ENCODE measurements around the gene RAET1L. TPM values are rescaled to one million over a fixed set of nuclear protein-coding genes. Genes with fewer than 3 reads are reported as not detected.
"Not testable (repeated sequence)": the region's sequence is repeated elsewhere in the genome, so short reads cannot be mapped to it uniquely, and the experiment has no call there.

The RAET1L gene
- total RNA-seq, 1 donor from 2014 or later = not detected

DNA sequence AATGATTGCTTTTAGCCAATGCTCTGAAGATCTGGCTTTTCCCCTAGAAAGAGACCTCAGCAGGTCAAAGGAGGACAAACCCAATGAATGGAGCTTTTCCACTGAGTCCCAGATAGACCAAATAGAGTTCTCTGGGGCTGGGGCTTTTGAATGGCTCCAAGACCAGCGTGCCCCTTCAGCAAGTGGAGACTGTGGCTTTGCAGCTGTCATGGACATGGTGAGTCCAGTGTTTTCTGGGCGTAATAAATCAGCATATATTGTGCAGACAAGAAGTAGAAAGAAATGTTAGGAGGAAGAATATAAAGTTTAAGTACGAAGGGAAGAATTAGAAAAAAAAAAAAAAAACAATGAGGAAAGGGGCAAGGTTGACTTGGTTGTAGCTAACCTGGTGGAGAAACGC lies 33.5 kb downstream of the RAET1L start:
- DNase-seq (ENCODE audit: low read depth in 2 of 2) = no peak

- not testable (repeated sequence) for DNase-seq (ENCODE audit: low read depth in 2 of 2)
Observed at GRCh38 chr6:149991472-149991795, 33.9 kb downstream of the RAET1L start.

- no peak for DNase-seq (ENCODE audit: low read depth in 2 of 2)
Observed at GRCh38 chr6:149990661-149991471, 34.5 kb downstream of the RAET1L start.

GRCh38 chr6:149990212-149990660 lies 35.1 kb downstream of the RAET1L start:
- no peak for DNase-seq (ENCODE audit: low read depth in 2 of 2)

DNA sequence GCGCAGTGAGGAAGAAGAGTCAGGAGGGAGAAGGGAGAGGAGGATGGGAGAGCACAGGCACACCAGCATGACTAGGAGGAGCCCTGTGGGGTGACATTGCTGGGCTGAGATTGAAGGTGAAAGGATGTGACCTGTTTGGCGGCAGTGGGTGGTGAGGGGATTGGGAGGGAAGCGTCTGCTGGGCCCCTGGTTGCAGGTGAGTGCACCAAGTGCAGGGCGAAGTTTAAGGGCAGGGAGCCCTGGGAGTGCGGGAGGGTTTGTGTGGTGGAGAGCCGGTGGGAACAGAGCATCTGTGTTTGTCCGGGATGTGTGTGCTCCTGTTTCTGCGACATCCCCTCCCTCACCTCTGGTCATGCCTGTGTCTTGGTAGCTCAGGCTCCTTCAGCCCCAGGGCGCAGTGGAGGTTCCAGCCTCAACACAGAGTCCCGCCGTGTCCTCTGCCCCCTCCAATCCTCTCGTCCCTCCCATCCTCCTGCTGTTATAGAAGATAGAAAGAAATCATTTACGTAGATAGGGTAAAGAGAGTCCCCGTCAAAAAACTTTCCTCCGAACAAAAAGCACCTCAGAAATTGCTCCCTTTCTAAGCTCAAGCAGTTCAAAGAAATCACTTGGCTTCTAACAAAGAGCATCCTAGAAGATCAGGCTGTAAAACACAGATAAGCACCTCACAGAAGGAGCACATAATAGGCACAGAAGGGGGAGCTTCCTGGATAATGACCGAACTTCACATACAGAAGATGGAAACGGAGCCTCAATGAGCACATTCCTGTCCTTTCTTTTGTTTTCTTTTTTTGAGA lies 36.6 kb downstream of the RAET1L start:
- DNase-seq (ENCODE audit: low read depth in 2 of 2) = no peak

DNA sequence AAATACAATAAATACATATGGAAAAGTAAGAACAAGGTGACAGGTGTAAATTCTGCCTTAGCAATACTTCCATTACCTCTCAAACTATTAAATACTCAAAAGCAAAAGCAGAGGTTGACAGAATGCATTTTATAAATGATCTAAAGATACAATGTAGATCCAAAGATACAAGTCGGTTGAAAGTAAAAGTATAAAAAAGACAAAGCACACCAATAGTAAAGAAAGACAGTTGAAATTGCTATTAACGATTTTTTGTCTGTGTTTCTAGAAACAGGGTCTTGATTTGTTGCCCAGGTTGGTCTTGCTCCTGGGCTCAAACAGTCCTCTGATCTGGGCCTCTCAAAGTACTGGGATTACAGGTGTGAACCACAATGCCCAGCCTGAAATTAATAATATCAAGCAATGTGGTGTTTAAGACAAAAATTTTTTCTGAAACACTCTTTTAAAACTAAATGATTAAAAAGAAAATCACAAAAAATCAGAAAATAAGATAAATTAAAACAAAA lies 37.7 kb downstream of the RAET1L start:
- DNase-seq (ENCODE audit: low read depth in 2 of 2) = no peak

GRCh38 chr6:149985481-149985937 lies 39.8 kb downstream of the RAET1L start:
- no peak for DNase-seq (ENCODE audit: low read depth in 2 of 2)

DNA sequence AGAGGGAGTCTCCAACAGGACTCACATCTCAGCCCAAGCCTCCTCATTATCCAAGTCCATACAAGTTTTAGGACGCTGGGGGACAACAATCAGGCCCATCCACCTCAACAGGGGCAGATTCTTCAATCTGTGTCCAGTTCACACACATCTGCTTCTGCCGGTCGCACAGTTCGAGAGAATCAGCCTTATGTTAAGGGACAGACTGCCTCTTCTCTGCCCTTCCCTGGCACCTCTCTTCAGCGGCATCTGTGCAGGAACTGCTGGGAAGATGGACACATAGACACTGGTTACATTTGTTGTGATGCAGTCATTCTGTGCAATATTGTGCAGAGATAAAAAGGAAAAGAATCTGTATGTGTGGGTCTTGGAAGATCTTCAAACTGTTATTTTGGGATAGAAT lies 40.6 kb downstream of the RAET1L start:
- no peak for DNase-seq (ENCODE audit: low read depth in 2 of 2)

- no peak for DNase-seq (ENCODE audit: low read depth in 2 of 2)
Observed at GRCh38 chr6:149983145-149983544, 42.2 kb downstream of the RAET1L start.

- DNase-seq (ENCODE audit: low read depth in 2 of 2) = no peak
Observed at GRCh38 chr6:149979293-149979692, 46.0 kb downstream of the RAET1L start.

GRCh38 chr6:149978610-149979009 lies 46.7 kb downstream of the RAET1L start:
- DNase-seq (ENCODE audit: low read depth in 2 of 2) = no peak

- DNase-seq (ENCODE audit: low read depth in 2 of 2) = no peak
Observed at GRCh38 chr6:149977221-149977620, 48.1 kb downstream of the RAET1L start.

GRCh38 chr6:149975400-149975799 lies 49.9 kb downstream of the RAET1L start:
- no peak for DNase-seq (ENCODE audit: low read depth in 2 of 2)

DNA sequence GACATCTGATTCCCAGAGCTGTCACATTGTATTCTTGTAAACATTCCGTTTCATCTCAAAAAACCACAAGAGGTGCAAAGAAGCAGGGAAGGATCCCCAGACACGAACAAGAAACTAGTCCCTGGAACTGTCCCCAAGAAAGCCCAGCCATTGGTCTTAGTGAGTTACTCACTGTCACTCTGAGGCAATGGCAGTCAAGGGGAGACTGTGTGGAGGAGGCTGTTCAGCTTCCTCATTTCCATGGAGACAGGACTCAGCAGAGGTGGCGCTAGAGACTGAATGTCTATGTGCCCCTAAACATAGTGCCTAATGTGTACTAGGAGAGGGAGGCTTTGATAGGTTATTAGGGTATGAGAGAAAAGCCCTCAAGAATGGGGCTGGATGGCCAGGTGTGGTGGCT lies 50.5 kb downstream of the RAET1L start:
- DNase-seq (ENCODE audit: low read depth in 2 of 2) = no peak

DNA sequence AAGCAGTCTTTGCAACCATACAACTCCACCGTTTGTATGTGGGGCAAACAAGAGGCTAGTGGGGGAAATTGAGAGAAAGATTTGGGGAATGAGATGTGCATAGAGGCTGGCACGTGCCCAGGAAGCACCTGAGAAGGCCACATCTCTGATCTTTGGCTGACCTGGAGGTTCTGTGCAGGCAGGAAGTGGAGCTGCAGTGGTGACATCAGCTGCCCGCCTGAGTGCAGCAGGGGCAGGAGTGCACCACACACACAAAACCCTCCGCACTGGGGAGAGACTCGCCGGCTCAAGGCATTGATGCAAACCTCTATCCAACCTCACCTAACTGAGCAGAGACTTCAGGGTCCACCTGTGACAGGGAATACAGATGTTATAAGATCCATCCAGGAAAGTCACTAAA lies 50.9 kb downstream of the RAET1L start:
- not testable (repeated sequence) for DNase-seq (ENCODE audit: low read depth in 2 of 2)

DNA sequence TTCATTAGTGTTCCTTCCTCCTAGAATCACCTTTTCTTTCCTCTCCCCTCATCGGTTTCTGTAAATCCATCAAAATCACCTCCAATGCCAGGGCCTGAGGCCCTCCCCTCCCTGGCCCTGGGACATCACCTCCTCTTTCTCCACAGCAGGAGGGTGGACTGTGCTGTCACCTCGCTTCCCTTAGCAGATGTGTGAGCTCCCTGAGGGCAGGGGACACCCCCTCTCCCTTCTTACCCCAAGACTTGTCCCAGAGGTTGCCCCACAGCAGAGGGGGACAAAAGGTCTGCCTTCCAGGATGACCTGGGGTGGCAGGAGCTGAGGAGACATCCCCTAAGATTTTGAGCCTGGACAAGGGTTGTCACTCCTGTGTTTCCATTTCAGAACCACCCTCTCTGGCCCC lies 55.7 kb downstream of the RAET1L start:
- no peak for DNase-seq (ENCODE audit: low read depth in 2 of 2)

- not testable (repeated sequence) for DNase-seq (ENCODE audit: low read depth in 2 of 2)
Observed at GRCh38 chr6:149968909-149969308, 56.4 kb downstream of the RAET1L start.

Other genes with a start within 250 kb of the RAET1L start
- gene LRP11, start 161.2 kb downstream of the RAET1L start, total RNA-seq = 5.9 and 7.1 TPM in 2 replicates
- 0.13 TPM in 1 of 2 replicates, not detected in the other for gene RAET1E, start 127.4 kb downstream of the RAET1L start, total RNA-seq
- under 0.01 and 0.13 TPM in 2 replicates for gene RAET1G, start 102.4 kb downstream of the RAET1L start, total RNA-seq
- 1.0 and 1.4 TPM in 2 replicates for gene ULBP2, start 83.5 kb downstream of the RAET1L start, total RNA-seq
- under 0.01 TPM in 2 replicates for gene ULBP1, start 61.6 kb downstream of the RAET1L start, total RNA-seq
- 3.9 and 4.0 TPM in 2 replicates for gene ULBP3, start 43.6 kb upstream of the RAET1L start, total RNA-seq
- not detected in 2 replicates for gene PPP1R14C, start 117.5 kb upstream of the RAET1L start, total RNA-seq

Measured in dermis microvascular lymphatic vessel endothelial cell (primary cell).